Left hindlimb (tissue), 1 donor: ENCODE measurements around the gene DSG2.
"Not testable (repeated sequence)": the region's sequence is repeated elsewhere in the genome, so short reads cannot be mapped to it uniquely, and the experiment has no call there.

Experiments used
- DNase-seq: peaks from one replicate; pipeline ENCODE4 v3.0.0-alpha.2; 2018

The DSG2 gene

GRCh38 chr18:31497836-31498573 lies at the start of gene DSG2:
DSG2 (plus strand) TSS chr18:31498177; CDS start chr18:31498252, 75 bp downstream.
- DNase-seq, result peak; percentile 73

- no peak for DNase-seq
These were observed 47.6 kb upstream of the DSG2 start for GRCh38 chr18:31450409-31450808.

- DNase-seq, result no peak
These were observed 46.4 kb upstream of the DSG2 start for GRCh38 chr18:31451625-31452024.

- no peak for DNase-seq
These were observed 43.8 kb upstream of the DSG2 start for GRCh38 chr18:31454066-31454708.

GRCh38 chr18:31469629-31470028 lies 28.3 kb upstream of the DSG2 start:
- DNase-seq, result no peak

GRCh38 chr18:31478688-31479087 lies 19.3 kb upstream of the DSG2 start:
- DNase-seq, result no peak

- no peak for DNase-seq
These were observed 15.9 kb upstream of the DSG2 start for GRCh38 chr18:31482051-31482450.

GRCh38 chr18:31483396-31483795 lies 14.6 kb upstream of the DSG2 start:
- DNase-seq, result no peak

GRCh38 chr18:31484461-31484860 lies 13.5 kb upstream of the DSG2 start:
- no peak for DNase-seq

GRCh38 chr18:31486165-31486564 lies 11.8 kb upstream of the DSG2 start:
- no peak for DNase-seq

- DNase-seq, result no peak
These were observed 10.5 kb upstream of the DSG2 start for GRCh38 chr18:31487246-31488015.

- DNase-seq, result no peak
These were observed 8.7 kb upstream of the DSG2 start for GRCh38 chr18:31489311-31489710.

- no peak for DNase-seq
These were observed 7.6 kb upstream of the DSG2 start for GRCh38 chr18:31490387-31490786.

GRCh38 chr18:31490833-31491232 lies 7.1 kb upstream of the DSG2 start:
- no peak for DNase-seq

GRCh38 chr18:31491586-31491985 lies 6.4 kb upstream of the DSG2 start:
- DNase-seq, result no peak

- DNase-seq, result no peak
These were observed 5.3 kb upstream of the DSG2 start for GRCh38 chr18:31492671-31493070.

- no peak for DNase-seq
These were observed 4.8 kb upstream of the DSG2 start for GRCh38 chr18:31493171-31493570.

- no peak for DNase-seq
These were observed 4.0 kb upstream of the DSG2 start for GRCh38 chr18:31493941-31494340.

GRCh38 chr18:31494705-31495244 lies 3.2 kb upstream of the DSG2 start:
- DNase-seq, result not testable (repeated sequence)

GRCh38 chr18:31497404-31497835 lies 557 bp upstream of the DSG2 start:
- DNase-seq, result no peak

GRCh38 chr18:31498574-31499524 lies 872 bp downstream of the DSG2 start:
- no peak for DNase-seq

GRCh38 chr18:31500051-31500688 lies 2.2 kb downstream of the DSG2 start:
- no peak for DNase-seq
